AG09309 (cell line): Measurements from ENCODE around the gene B3GALT2.
"Not testable (repeated sequence)": the region's sequence is repeated elsewhere in the genome, so short reads cannot be mapped to it uniquely, and the experiment has no call there.

ENCODE experiments used
- DNase-seq: peaks from one replicate; pipeline ENCODE4 v3.0.0-alpha.2; 2010; ENCODE audit warnings: low read depth
- H3K4me3 ChIP-seq: 2 replicates; pipeline ENCODE4 v1.5.1; 2011; ENCODE audit warnings: mild to moderate bottlenecking, low read depth, low read length, moderate library complexity; ENCODE audit not compliant: control insufficient read depth
- CTCF ChIP-seq: IDR thresholded peaks from 2 replicates; pipeline ENCODE4 v1.5.1; 2011; ENCODE audit warnings: mild to moderate bottlenecking, low read depth, low read length, inconsistent platforms; ENCODE audit not compliant: insufficient read depth, control insufficient read depth; ENCODE audit errors: missing control alignments

B3GALT2 gene

GRCh38 chr1:193192586-193192985, 6.2 kb upstream of the B3GALT2 start:
- H3K4me3 ChIP-seq, result no peak overlapping the region
- DNase-seq, result no peak
- TF ChIP-seq CTCF, result no peak

- H3K4me3 ChIP-seq, result no peak overlapping the region
- no peak for DNase-seq
- TF ChIP-seq CTCF, result no peak
These were observed 3.8 kb upstream of the B3GALT2 start for GRCh38 chr1:193190096-193190744.

GRCh38 chr1:193189442-193190095, 3.2 kb upstream of the B3GALT2 start:
- H3K4me3 ChIP-seq, result no peak overlapping the region
- no peak for TF ChIP-seq CTCF
- DNase-seq, result no peak

- not testable (repeated sequence) for DNase-seq, H3K4me3 ChIP-seq
These were observed 2.5 kb upstream of the B3GALT2 start for GRCh38 chr1:193188915-193189314.

GRCh38 chr1:193187114-193187513, 701 bp upstream of the B3GALT2 start:
- no peak for TF ChIP-seq CTCF
- no peak for DNase-seq

GRCh38 chr1:193185211-193185610, 1.2 kb downstream of the B3GALT2 start:
- no peak for DNase-seq
- no peak for TF ChIP-seq CTCF
- H3K4me3 ChIP-seq, result no peak overlapping the region

More at GRCh38 chr1:193187114-193187513, 701 bp upstream of the B3GALT2 start:
- H3K4me3 ChIP-seq, result no peak overlapping the region

GRCh38 chr1:193184776-193185175, 1.6 kb downstream of the B3GALT2 start:
- DNase-seq, result no peak
- no peak for TF ChIP-seq CTCF
- H3K4me3 ChIP-seq, result no peak overlapping the region
